IPS-18a (cell line): ENCODE measurements around the gene TARS2.

ENCODE experiments used
- H3K27ac ChIP-seq: one replicate; pipeline ENCODE4 v1.5.1; 2013; ENCODE audit warnings: low read length
- H3K27me3 ChIP-seq: one replicate; pipeline ENCODE4 v1.6.1; 2013; ENCODE audit warnings: mild to moderate bottlenecking, low read length; ENCODE audit not compliant: control insufficient read depth, insufficient read depth
- H3K36me3 ChIP-seq: one replicate; pipeline ENCODE4 v1.6.1; 2013; ENCODE audit warnings: low read depth, low read length; ENCODE audit not compliant: control insufficient read depth
- H3K4me1 ChIP-seq: one replicate; pipeline ENCODE4 v1.6.1; 2013; ENCODE audit warnings: low read depth, low read length; ENCODE audit not compliant: control insufficient read depth
- H3K4me3 ChIP-seq: one replicate; pipeline ENCODE4 v1.5.1; 2013; ENCODE audit warnings: low read length
- H3K9ac ChIP-seq: one replicate; pipeline ENCODE4 v1.6.1; 2013; ENCODE audit warnings: mild to moderate bottlenecking, low read length, moderate library complexity
- H3K9me3 ChIP-seq: one replicate; pipeline ENCODE4 v1.6.1; 2013; ENCODE audit warnings: low read depth, low read length; ENCODE audit not compliant: control insufficient read depth

Gene TARS2

DNA sequence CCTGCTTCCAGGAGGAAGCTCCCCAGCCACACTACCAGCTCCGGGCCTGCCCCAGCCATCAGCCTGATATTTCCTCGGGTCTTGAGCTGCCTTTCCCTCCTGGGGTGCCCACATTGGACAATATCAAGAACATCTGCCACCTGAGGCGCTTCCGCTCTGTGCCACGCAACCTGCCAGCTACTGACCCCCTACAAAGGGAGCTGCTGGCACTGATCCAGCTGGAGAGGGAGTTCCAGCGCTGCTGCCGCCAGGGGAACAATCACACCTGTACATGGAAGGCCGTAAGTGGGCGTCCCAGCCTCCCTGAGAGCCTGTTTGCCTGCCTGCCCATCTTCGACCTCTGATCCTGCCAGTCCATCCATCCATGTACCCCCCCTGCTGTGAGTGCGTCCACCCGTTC, 24.3 kb downstream of the TARS2 start:
- H3K9ac ChIP-seq = no peak overlapping the region
- peaks cover 5% of the 10 kb centered on the region for H3K36me3 ChIP-seq
- no peak overlapping the region for H3K27ac ChIP-seq
- H3K4me3 ChIP-seq = no peak overlapping the region
- no peaks in the 10 kb centered on the region for H3K4me1 ChIP-seq
- no peaks in the 10 kb centered on the region for H3K27me3 ChIP-seq
- H3K9me3 ChIP-seq = no peaks in the 10 kb centered on the region

DNA sequence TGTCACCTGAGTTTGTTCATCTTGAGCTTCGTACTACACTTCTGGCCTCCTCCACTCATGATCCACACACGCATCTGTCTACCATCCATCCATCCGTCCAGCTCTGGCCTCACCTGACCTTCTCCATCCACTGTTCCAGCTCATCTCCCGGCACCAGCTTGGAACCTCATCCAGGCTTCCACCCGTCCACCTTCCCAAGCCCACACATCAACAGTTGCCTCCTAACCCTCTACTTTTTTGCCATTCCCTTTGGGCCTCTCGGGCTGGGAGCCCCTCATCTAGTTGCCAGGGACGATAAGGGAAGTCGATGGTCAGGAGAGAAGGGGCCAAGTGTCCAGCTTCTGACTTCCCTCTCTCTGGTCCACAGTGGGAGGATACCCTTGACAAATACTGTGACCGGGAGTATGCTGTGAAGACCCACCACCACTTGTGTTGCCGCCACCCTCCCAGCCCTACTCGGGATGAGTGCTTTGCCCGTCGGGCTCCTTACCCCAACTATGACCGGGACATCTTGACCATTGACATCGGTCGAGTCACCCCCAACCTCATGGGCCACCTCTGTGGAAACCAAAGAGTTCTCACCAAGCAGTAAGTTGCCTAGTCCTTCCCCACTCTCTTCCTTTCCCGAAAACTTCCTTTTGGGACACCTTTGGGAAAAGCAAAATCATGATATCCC, 24.9 kb downstream of the TARS2 start:
- Histone ChIP-seq H3K4me3 (no peak overlapping the region), H3K9me3 (no peaks in the 10 kb centered on the region), H3K9ac (no peak overlapping the region), H3K4me1 (no peaks in the 10 kb centered on the region), H3K36me3 (no peaks in the 10 kb centered on the region), H3K27ac (no peak overlapping the region), H3K27me3 (no peaks in the 10 kb centered on the region)

DNA sequence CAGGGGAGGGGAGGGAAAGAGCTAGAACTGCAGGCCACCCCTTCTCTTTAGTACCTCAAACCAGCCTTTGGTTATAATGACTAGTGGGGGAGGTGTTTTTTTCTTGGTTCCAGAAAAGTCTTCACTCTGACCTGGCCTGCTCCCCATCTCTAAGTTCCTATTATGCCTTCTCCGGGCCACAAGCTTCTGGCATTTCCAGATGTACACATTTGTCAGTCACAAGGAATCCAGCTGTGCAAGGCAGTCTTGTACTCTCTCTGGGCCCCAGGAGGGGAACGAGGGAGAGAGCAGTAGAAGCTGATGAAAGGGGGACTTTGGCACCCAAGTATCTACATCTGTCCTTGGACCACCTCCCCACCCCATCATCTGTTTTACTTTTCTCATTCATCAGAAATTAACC, 25.6 kb downstream of the TARS2 start:
- Histone ChIP-seq H3K27ac (no peak overlapping the region), H3K36me3 (no peaks in the 10 kb centered on the region), H3K9ac (no peak overlapping the region), H3K9me3 (no peaks in the 10 kb centered on the region), H3K4me1 (no peaks in the 10 kb centered on the region), H3K4me3 (no peak overlapping the region), H3K27me3 (no peaks in the 10 kb centered on the region)

DNA sequence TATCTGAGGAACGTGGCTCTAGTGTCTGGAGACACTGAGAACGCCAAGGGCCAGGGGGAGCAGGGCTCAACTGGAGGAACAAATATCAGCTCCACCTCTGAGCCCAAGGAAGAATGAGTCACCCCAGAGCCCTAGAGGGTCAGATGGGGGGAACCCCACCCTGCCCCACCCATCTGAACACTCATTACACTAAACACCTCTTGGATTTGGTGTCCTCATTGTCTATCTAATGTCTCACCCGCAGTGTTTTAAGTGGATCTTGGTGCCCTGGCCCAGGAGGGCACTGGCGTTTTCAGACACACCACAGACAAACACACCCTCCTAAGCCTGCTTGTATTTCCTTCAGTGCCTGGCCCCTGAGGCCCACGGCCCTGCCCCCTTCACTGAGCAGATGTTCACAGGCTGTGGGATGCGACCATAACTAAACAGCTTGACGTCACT, 26.2 kb downstream of the TARS2 start:
- H3K4me3 ChIP-seq = no peak overlapping the region
- H3K27ac ChIP-seq = no peak overlapping the region
- H3K9ac ChIP-seq = no peak overlapping the region
- H3K27me3 ChIP-seq = no peaks in the 10 kb centered on the region
- no peaks in the 10 kb centered on the region for H3K36me3 ChIP-seq
- H3K4me1 ChIP-seq = no peaks in the 10 kb centered on the region
- H3K9me3 ChIP-seq = no peaks in the 10 kb centered on the region

DNA sequence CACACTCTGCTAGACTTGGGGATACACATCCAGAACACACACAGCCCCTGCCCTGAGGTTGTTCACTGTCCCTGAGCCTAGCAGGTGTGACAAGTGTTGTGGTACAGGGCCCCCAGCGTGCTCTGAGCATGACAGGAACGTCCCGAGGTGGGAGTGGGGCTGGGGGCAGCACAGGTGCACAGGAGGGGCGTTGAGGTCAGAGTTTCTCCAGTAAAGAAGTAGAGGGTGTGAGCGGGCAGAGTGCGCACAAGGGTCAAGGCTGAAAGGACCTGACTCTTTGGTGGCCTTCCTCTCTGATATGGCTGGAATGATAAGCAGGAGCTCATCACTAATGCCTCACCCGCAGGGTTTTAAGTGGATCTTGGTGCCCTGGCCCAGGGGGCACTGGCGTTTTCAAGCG, 27.0 kb downstream of the TARS2 start:
- no peaks in the 10 kb centered on the region for H3K4me1 ChIP-seq
- H3K36me3 ChIP-seq = no peaks in the 10 kb centered on the region
- no peak overlapping the region for H3K9ac ChIP-seq
- no peak overlapping the region for H3K4me3 ChIP-seq
- H3K27ac ChIP-seq = no peak overlapping the region
- H3K9me3 ChIP-seq = no peaks in the 10 kb centered on the region
- H3K27me3 ChIP-seq = no peaks in the 10 kb centered on the region

DNA sequence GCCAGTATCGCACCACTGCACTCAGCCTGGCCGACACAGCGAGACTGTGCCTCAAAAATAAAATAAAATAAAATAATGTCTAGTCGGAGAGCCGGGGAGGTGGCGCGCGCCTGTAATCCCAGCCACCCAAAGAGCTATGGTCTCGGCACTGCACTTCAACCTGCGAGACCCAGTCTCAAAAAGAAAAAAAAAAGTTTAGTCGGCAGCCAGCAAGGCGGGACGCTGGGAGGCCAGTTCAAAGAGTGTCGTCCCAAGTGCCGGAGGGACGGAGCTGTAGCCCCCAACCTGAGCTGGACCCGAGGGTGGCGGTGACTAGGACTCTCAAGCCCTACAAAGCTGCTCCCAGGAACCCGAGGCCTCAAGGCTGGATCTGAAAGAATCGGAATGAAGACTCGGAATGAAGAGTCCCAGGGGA, 27.7 kb downstream of the TARS2 start:
- Histone ChIP-seq H3K4me1 (no peaks in the 10 kb centered on the region), H3K27me3 (no peaks in the 10 kb centered on the region), H3K36me3 (no peaks in the 10 kb centered on the region), H3K9me3 (no peaks in the 10 kb centered on the region), H3K9ac (peak overlapping the region; percentile 59), H3K27ac (peak overlapping the region; percentile 49), H3K4me3 (peak overlapping the region; percentile 95)

DNA sequence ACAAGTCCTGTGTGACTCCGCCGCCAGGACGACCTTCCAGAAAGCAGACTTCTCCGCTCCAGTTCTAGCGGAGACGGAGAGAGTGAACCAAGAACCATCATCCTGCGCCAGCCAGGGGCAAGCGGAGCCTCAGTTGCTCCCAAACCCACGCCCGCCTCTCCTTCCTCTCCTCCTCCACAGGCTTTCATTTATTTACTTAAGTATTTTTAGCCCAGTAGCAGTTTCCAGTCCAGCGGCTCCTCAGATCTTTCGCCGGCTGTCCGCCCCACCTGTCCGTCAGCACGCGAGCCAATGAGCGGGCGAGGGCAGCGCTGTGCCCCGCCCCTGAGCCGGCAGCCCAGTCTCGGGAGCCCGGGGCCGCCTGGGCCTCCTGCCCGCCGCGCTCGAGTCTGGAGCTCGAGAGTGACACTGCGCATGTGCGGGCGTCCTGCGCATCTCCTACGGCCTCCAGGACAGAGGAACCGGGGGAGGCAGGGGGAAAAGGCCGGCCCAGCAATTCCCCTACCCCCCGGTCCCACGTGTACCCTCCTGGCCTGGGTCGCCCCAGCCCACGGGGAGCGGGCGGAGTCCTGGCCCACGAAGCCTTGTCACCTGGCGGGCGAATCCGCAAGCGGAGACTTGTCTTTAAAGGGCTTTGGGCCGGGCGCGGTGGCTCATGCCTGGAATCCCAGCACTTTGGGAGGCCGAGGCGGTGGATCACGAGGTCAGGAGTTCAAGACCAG, 28.3 kb downstream of the TARS2 start, which contains the start of gene FALEC:
FALEC (plus strand) TSS at position 425 of the 722 bp plus-strand sequence.
- Histone ChIP-seq H3K4me1 (no peaks in the 10 kb centered on the region), H3K36me3 (no peaks in the 10 kb centered on the region), H3K27ac (peak within 1 kb of the TSS; percentile 49), H3K4me3 (peak within 1 kb of the TSS; percentile 95), H3K27me3 (no peaks in the 10 kb centered on the region), H3K9me3 (no peaks in the 10 kb centered on the region), H3K9ac (peak within 1 kb of the TSS; percentile 59)

DNA sequence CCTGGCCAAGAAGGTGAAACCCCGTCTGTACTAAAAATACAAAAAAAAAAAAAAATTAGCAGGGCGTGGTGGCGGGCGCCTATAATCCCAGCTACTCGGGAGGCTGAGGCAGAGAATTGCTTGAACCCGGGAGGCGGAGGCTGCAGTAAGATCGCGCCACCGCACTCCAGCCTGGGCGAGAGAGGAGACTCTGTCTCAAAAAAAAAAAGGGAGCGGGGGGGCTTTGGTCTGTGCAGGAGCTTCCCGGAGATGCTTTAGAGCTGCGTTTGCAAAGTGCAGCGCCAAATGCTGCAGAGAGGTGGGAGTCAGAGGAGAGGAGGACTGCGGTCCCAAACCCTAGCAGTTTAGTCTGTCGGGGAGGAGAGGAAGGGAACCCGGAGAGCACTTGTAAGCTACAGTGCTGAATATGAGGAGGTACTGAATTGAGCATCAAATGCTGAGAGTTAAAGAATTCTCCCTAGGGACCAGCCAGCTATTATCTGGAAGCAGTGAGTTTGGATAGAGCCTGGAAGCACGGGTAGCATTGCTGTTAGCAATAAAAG, 28.9 kb downstream of the TARS2 start:
- no peaks in the 10 kb centered on the region for H3K36me3 ChIP-seq
- H3K4me3 ChIP-seq = peak overlapping the region; percentile 95
- H3K9me3 ChIP-seq = no peaks in the 10 kb centered on the region
- no peak overlapping the region for H3K27ac ChIP-seq
- no peaks in the 10 kb centered on the region for H3K4me1 ChIP-seq
- no peaks in the 10 kb centered on the region for H3K27me3 ChIP-seq
- peak overlapping the region; percentile 59 for H3K9ac ChIP-seq

DNA sequence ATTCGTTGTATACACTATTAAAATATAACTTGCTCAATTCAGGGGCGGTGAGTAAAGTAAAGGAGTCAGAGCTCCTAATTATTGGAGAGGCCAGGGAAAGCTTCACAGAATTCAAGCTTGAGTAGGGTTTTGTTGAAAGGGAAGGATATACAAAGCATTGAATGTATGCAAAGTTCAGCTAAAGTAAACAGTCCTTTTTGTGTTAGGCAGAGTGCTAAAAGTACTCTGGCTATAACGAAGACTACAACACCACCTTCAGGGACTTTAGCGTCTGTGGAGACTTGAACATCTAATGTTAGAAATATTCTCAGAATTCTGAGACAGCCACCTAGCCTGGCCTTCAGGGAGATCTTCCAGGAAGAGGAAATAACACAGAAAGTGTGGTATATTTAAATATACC, 29.4 kb downstream of the TARS2 start:
- no peak overlapping the region for H3K9ac ChIP-seq
- H3K4me1 ChIP-seq = no peaks in the 10 kb centered on the region
- peak overlapping the region; percentile 95 for H3K4me3 ChIP-seq
- H3K27me3 ChIP-seq = no peaks in the 10 kb centered on the region
- no peaks in the 10 kb centered on the region for H3K36me3 ChIP-seq
- H3K9me3 ChIP-seq = no peaks in the 10 kb centered on the region
- H3K27ac ChIP-seq = no peak overlapping the region

DNA sequence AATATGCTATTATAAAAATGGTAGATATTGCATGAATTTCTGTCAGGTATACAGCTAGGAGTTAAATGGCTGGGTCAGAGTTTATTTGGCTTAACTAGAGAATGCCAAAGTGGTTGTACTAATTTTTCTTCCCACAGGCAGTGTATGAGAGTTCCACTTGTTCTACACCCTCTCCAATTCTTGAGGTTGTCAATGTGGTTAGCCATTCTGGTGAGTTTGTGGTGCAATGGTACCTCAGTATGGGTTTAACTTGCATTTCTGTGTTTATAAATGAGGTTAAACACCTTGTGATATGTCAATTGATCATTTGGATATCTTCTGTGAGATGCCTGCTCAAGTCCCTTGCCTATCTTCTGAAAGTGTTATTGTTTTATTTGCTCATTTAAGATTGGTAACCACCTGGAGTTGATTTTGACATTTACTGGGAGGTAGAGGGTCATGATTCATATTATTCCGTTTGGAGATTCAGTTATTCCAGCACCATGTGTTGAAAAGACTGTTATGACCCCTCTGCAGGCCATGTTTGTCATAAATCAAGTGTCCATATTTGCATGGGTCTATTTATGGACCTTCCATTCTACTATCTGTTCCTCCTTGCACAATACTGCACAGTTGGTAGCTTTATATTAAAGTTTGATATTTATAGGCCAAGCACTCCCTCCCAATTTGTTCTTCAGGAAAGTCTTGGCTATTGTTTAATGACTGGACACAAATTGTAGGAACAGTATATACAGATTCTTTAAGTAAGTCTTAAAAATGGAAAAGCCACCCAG, 34.2 kb downstream of the TARS2 start:
- no peaks in the 10 kb centered on the region for H3K4me1 ChIP-seq
- no peak overlapping the region for H3K4me3 ChIP-seq
- no peak overlapping the region for H3K27ac ChIP-seq
- no peaks in the 10 kb centered on the region for H3K36me3 ChIP-seq
- no peaks in the 10 kb centered on the region for H3K27me3 ChIP-seq
- H3K9me3 ChIP-seq = no peaks in the 10 kb centered on the region
- no peak overlapping the region for H3K9ac ChIP-seq

DNA sequence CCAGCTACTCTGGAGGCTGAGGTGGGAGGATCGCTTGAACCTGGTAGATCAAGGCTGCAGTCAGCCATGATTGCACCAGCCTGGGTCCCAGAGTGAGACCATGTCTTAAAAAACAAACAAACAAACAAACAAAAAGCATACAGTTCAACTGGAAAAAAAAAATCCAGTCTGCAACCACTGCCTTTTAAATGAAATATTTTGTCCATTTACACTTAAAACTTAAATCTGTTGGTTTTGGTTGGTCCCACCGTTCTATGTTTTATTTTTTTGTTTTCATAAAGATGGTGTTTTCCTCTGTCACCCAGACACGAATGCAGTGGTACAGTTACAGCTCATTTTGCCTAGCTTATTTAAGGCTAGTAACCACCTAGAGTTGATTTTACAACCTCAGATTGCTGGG, 38.1 kb downstream of the TARS2 start:
- Histone ChIP-seq H3K27me3 (no peaks in the 10 kb centered on the region), H3K36me3 (no peaks in the 10 kb centered on the region)

More for the DNA sequence above, 38.1 kb downstream of the TARS2 start:
- Histone ChIP-seq H3K4me1 (no peaks in the 10 kb centered on the region), H3K27ac (no peak overlapping the region), H3K4me3 (no peak overlapping the region), H3K9me3 (no peaks in the 10 kb centered on the region), H3K9ac (no peak overlapping the region)
